Panc1 (cell line): ENCODE measurements around the gene TOR2A. TPM values are rescaled to one million over a fixed set of nuclear protein-coding genes. Genes with fewer than 3 reads are reported as not detected.

Source experiments
- ATAC-seq: fragments of 200-7000 bp; cut with Tn5 transposase; 2 replicates; pipeline ENCODE4 v1.9.1; 2020; ENCODE audit warnings: mild to moderate bottlenecking, moderate library complexity
- BruUV-seq: library from RNA; stranded (reverse); fragments of 400-500 nt; replicated peaks from 2 replicates; lab custom pipeline; 2021; lab: Mats Ljungman, UMichigan
- CTCF ChIA-PET: fragments of 300-600 bp; sonication (Branson Sonifier 250); formaldehyde crosslinking; loops from one replicate; lab custom pipeline; 2022; ENCODE audit warnings: antibody characterized with exemption; lab: Charles Lee
- POLR2A ChIA-PET: fragments of 300-600 bp; sonication (Branson Sonifier 250); formaldehyde crosslinking; loops from one replicate; lab custom pipeline; 2022; ENCODE audit warnings: antibody characterized with exemption; lab: Charles Lee
- DNase-seq: peaks from one replicate; pipeline ENCODE4 v3.0.0-alpha.2; 2010; ENCODE audit warnings: low read depth, low spot score
- H3K27ac ChIP-seq: 2 replicates; pipeline ENCODE4 v1.5.1; 2011; ENCODE audit warnings: mild to moderate bottlenecking, low read length, inconsistent platforms
- H3K27me3 ChIP-seq: fragments of 200-500 bp; sonication (Bioruptor generic); 2 replicates; pipeline ENCODE4 v1.6.0; 2014; ENCODE audit warnings: low read length, inconsistent platforms; ENCODE audit not compliant: control insufficient read depth, insufficient read depth
- H3K36me3 ChIP-seq: fragments of 200-500 bp; sonication (Bioruptor generic); 2 replicates; pipeline ENCODE4 v1.5.1; 2014; ENCODE audit warnings: inconsistent platforms, mild to moderate bottlenecking, low read length, moderate library complexity; ENCODE audit not compliant: control insufficient read depth, insufficient read depth
- H3K4me1 ChIP-seq: 2 replicates; pipeline ENCODE4 v1.5.1; 2011; ENCODE audit warnings: inconsistent platforms, mild to moderate bottlenecking, low read length, moderate library complexity; ENCODE audit not compliant: control insufficient read depth, insufficient read depth
- H3K4me3 ChIP-seq, 2 experiments: 2 replicates each; pipeline ENCODE4 v1.5.1; 2011 to 2012; ENCODE audit warnings: low read depth in 2 of 2, low read length in 2 of 2, mild to moderate bottlenecking in 2 of 2, inconsistent platforms in 1 of 2, moderate library complexity in 1 of 2
- H3K9me3 ChIP-seq: fragments of 200-500 bp; sonication (Bioruptor generic); 2 replicates; pipeline ENCODE4 v1.5.1; 2014; ENCODE audit warnings: low read depth, mild to moderate bottlenecking, inconsistent platforms, low read length, moderate library complexity; ENCODE audit not compliant: control insufficient read depth, insufficient read depth
- POLR2AphosphoS5 ChIP-seq: IDR thresholded peaks from 2 replicates; pipeline ENCODE4 v1.6.1; 2012; ENCODE audit warnings: mild to moderate bottlenecking, low read depth, low read length, moderate library complexity
- SIN3A ChIP-seq: IDR thresholded peaks from 2 replicates; pipeline ENCODE4 v1.6.1; 2012; ENCODE audit warnings: low read depth, mild to moderate bottlenecking, low read length, moderate library complexity, borderline replicate concordance; ENCODE audit not compliant: insufficient read depth
- TCF7L2 ChIP-seq: IDR thresholded peaks from 2 replicates; pipeline ENCODE4 v1.6.1; 2011; ENCODE audit warnings: mild to moderate bottlenecking, low read depth, low read length, inconsistent platforms
- in situ Hi-C: cut with HindIII; loops from 2 replicates; pipeline ENCODE4 v1.10.0; 2016; ENCODE audit warnings: low sequenced_read_pairs, low pct_unique_long_range_greater_than_20kb
- intact Hi-C: fragments of 100-400 bp; cut with micrococcal nuclease; formaldehyde crosslinking; loops from one replicate; pipeline ENCODE4 v1.10.0; 2022; ENCODE audit not compliant: unreplicated experiment
- total RNA-seq: library from RNA; stranded (reverse); gene quantifications from one replicate; pipeline ENCODE4 v1.2.1, GENCODE V29; 2021; ENCODE audit not compliant: unreplicated experiment
- TF ChIP-seq, protein P1 (sequence below), 2 experiments: IDR thresholded peaks; 2 replicates each; pipeline ENCODE4 v1.6.1; 2011 to 2012; ENCODE audit warnings: low read depth in 2 of 2, control low read depth in 1 of 2, low read length in 1 of 2, mild to moderate bottlenecking in 1 of 2, moderate library complexity in 1 of 2; ENCODE audit not compliant: insufficient read depth in 1 of 2
- TF ChIP-seq, protein P2 (sequence below): fragments of 450-650 bp; IDR thresholded peaks from 2 replicates; pipeline ENCODE4 v1.5.1; 2017; ENCODE audit warnings: mild to moderate bottlenecking

TOR2A gene
- total RNA-seq, 1 experiment from 2014 or later: 8.2 TPM

DNA sequence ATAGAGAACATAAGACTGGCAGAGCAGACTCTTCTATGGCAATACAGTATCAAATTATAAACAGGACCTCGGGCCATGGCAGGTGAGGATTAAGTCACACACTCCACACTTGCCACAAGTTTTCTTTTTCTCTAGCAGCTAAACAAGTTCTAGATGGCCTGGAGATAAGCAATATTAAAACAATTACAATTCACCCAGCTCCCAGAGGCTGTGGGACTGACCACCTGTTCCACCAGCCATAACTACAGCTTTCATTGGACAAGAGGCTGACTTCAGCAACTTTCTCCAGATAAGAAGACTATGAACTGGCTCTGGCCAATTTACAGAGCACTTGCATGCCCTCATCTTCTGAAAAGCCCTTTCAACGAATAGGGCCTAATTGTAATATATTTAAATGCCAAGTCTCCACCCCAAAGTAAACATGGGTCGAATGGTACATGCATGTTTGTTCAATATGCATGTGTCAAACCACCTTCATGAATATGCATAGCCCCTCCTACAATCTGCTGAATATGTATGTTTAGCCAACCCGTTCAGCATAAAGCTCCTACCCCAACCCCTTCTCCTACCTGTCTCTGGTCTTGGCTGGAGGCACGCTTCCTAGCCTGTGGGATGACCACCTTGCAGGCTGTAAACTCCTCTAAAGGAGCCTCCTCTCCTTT, 34.4 kb downstream of the TOR2A start:
- ATAC-seq: no peak
- no peak overlapping the region for H3K4me3 ChIP-seq

DNA sequence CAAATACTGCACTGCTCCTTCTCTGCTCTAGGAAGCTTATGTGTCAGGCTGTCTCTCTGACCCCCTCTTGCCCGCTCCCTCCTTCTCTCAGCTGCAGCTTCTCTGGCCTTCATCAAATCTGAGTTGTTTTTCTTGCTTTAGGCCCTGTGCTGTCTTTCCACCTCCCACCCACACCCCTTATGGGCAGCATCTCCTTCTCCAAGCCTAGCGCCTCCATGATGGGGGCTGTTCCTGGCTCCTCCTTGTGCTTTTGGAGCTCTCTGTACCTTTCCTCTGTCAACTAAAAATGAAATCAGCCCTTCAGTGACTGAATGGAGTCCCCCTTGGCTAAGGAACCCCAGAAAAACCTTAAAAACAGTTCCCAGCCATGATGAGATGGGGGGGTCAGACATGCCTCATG, 35.0 kb downstream of the TOR2A start:
- H3K27ac ChIP-seq: no peak overlapping the region
- ChIA-PET POLR2A (interaction anchor here (0.9 kb wide), 1 partner anchor 12 kb away, joined by 3 read pairs; no protein-coding TSS in a partner anchor), CTCF (no interaction called here)
- no peaks in the 10 kb centered on the region for H3K9me3 ChIP-seq
- in situ Hi-C loops: no loop called here
- TF ChIP-seq SIN3A (no peak), TCF7L2 (no peak), POLR2AphosphoS5 (no peak)
- TF ChIP-seq, protein P1, sequence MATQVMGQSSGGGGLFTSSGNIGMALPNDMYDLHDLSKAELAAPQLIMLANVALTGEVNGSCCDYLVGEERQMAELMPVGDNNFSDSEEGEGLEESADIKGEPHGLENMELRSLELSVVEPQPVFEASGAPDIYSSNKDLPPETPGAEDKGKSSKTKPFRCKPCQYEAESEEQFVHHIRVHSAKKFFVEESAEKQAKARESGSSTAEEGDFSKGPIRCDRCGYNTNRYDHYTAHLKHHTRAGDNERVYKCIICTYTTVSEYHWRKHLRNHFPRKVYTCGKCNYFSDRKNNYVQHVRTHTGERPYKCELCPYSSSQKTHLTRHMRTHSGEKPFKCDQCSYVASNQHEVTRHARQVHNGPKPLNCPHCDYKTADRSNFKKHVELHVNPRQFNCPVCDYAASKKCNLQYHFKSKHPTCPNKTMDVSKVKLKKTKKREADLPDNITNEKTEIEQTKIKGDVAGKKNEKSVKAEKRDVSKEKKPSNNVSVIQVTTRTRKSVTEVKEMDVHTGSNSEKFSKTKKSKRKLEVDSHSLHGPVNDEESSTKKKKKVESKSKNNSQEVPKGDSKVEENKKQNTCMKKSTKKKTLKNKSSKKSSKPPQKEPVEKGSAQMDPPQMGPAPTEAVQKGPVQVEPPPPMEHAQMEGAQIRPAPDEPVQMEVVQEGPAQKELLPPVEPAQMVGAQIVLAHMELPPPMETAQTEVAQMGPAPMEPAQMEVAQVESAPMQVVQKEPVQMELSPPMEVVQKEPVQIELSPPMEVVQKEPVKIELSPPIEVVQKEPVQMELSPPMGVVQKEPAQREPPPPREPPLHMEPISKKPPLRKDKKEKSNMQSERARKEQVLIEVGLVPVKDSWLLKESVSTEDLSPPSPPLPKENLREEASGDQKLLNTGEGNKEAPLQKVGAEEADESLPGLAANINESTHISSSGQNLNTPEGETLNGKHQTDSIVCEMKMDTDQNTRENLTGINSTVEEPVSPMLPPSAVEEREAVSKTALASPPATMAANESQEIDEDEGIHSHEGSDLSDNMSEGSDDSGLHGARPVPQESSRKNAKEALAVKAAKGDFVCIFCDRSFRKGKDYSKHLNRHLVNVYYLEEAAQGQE (IDR thresholded peaks at IDR 0.05; ENCODE audit: insufficient read depth in 1 of 2, low read depth in 2 of 2, low read length in 1 of 2): no peak
- TF ChIP-seq, protein P2, sequence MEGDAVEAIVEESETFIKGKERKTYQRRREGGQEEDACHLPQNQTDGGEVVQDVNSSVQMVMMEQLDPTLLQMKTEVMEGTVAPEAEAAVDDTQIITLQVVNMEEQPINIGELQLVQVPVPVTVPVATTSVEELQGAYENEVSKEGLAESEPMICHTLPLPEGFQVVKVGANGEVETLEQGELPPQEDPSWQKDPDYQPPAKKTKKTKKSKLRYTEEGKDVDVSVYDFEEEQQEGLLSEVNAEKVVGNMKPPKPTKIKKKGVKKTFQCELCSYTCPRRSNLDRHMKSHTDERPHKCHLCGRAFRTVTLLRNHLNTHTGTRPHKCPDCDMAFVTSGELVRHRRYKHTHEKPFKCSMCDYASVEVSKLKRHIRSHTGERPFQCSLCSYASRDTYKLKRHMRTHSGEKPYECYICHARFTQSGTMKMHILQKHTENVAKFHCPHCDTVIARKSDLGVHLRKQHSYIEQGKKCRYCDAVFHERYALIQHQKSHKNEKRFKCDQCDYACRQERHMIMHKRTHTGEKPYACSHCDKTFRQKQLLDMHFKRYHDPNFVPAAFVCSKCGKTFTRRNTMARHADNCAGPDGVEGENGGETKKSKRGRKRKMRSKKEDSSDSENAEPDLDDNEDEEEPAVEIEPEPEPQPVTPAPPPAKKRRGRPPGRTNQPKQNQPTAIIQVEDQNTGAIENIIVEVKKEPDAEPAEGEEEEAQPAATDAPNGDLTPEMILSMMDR: no peak
- H3K4me1 ChIP-seq: no peaks in the 10 kb centered on the region
- H3K27me3 ChIP-seq: no peaks in the 10 kb centered on the region
- BruUV-seq: no TSS peak
- ATAC-seq (no peak), DNase-seq (no peak)
- no peaks in the 10 kb centered on the region for H3K36me3 ChIP-seq
- intact Hi-C loops: no loop called here
- H3K4me3 ChIP-seq: no peak overlapping the region

More for the DNA sequence above, 34.4 kb downstream of the TOR2A start:
- DNase-seq: no peak
- intact Hi-C loops: no loop called here
- in situ Hi-C loops: no loop called here
- H3K27me3 ChIP-seq: no peaks in the 10 kb centered on the region
- no peaks in the 10 kb centered on the region for H3K4me1 ChIP-seq
- TF ChIP-seq POLR2AphosphoS5: no peak
- no peak overlapping the region for H3K27ac ChIP-seq
- H3K9me3 ChIP-seq: no peaks in the 10 kb centered on the region
- ChIA-PET CTCF (no interaction called here), POLR2A (interaction anchor here (0.9 kb wide), 1 partner anchor 11 kb away, joined by 3 read pairs; no protein-coding TSS in a partner anchor)
- BruUV-seq: no TSS peak
- H3K36me3 ChIP-seq: no peaks in the 10 kb centered on the region
